B cell (primary cell): ENCODE results near the gene RNF39. TPM values are rescaled to one million over a fixed set of nuclear protein-coding genes. Genes with fewer than 3 reads are reported as not detected.

Experiments
- ATAC-seq: fragments of 200-7000 bp; cut with Tn5 transposase; one replicate; pipeline ENCODE4 v1.10.0; 2021; ENCODE audit warnings: low read depth, mild to moderate bottlenecking, moderate number of reproducible peaks, moderate library complexity
- CTCF ChIA-PET: fragments of 350-600 bp; sonication (Branson Sonifier 250); formaldehyde crosslinking; loops from one replicate; lab custom pipeline; 2021; ENCODE audit warnings: antibody characterized with exemption, inconsistent platforms; lab: Charles Lee
- POLR2A ChIA-PET: fragments of 350-600 bp; sonication (Branson Sonifier 250); formaldehyde crosslinking; loops from one replicate; lab custom pipeline; 2021; ENCODE audit warnings: antibody characterized with exemption; lab: Charles Lee
- DNase-seq: peaks from one replicate; pipeline ENCODE4 v3.0.0; 2013
- H2AFZ ChIP-seq: 2 replicates; pipeline ENCODE4 v1.6.1; 2012; ENCODE audit warnings: mild to moderate bottlenecking, low read depth, low read length; ENCODE audit not compliant: insufficient read depth, poor library complexity, severe bottlenecking
- H3K27ac ChIP-seq, 2 donors: 1 replicate in 1 of 2; 2 replicates in 1 of 2; pipeline ENCODE4 v1.5.1; 2012 to 2013; ENCODE audit warnings: low read length in 2 of 2, mild to moderate bottlenecking in 2 of 2, moderate library complexity in 1 of 2
- H3K27me3 ChIP-seq, 4 experiments: fragments of 200-600 bp in 1 of 4; sonication (generic) in 1 of 4; replicated peaks in 1 of 4; 1 replicate in 2 of 4; 2 replicates in 2 of 4; pipeline versions ENCODE4 v1.6.1 to v1.7.0; 2013 to 2016; ENCODE audit warnings: low read length in 3 of 4, mild to moderate bottlenecking in 2 of 4, mixed read lengths in 1 of 4, moderate library complexity in 1 of 4; ENCODE audit not compliant: insufficient read depth in 4 of 4, control insufficient read depth in 3 of 4; ENCODE audit errors: control extremely low read depth in 1 of 4
- H3K36me3 ChIP-seq, 2 experiments: replicated peaks in 1 of 2; 1 replicate in 1 of 2; 2 replicates in 1 of 2; pipeline versions ENCODE4 v1.6.1 to v1.7.1; 2013; ENCODE audit warnings: low read length in 1 of 2; ENCODE audit not compliant: insufficient read depth in 2 of 2, control insufficient read depth in 1 of 2; ENCODE audit errors: control extremely low read depth in 1 of 2, extremely low read depth in 1 of 2
- H3K4me1 ChIP-seq, 2 donors: fragments of 200-600 bp in 1 of 2; sonication (generic) in 1 of 2; 1 replicate in 1 of 2; 2 replicates in 1 of 2; pipeline versions ENCODE4 v1.5.1 to v1.6.1; 2013 to 2017; ENCODE audit warnings: low read length in 2 of 2; ENCODE audit not compliant: control insufficient read depth in 2 of 2, insufficient read depth in 2 of 2
- H3K4me2 ChIP-seq: replicated peaks from 2 replicates; pipeline ENCODE3; 2012; ENCODE audit warnings: mild to moderate bottlenecking, low read depth, low read length; ENCODE audit not compliant: poor library complexity, severe bottlenecking
- H3K4me3 ChIP-seq, 5 experiments: fragments of 200-600 bp in 1 of 5; sonication (generic) in 1 of 5; 1 replicate in 3 of 5; 2 replicates in 2 of 5; pipeline versions ENCODE4 v1.5.1 to v1.7.0; 2011 to 2016; ENCODE audit warnings: low read length in 4 of 5, mild to moderate bottlenecking in 4 of 5, low read depth in 2 of 5, control low read depth in 1 of 5, moderate library complexity in 1 of 5; ENCODE audit not compliant: insufficient read depth in 1 of 5; ENCODE audit errors: control extremely low read depth in 1 of 5, extremely low read depth in 1 of 5
- H3K79me2 ChIP-seq: fragments of 200-600 bp; sonication (generic); one replicate; pipeline ENCODE4 v1.6.0; 2016; ENCODE audit warnings: low read length; ENCODE audit not compliant: control insufficient read depth, insufficient read depth
- H3K9ac ChIP-seq: fragments of 200-600 bp; sonication (generic); 2 replicates; pipeline ENCODE4 v1.6.1; 2017; ENCODE audit warnings: mild to moderate bottlenecking, low read length, moderate library complexity
- H3K9me3 ChIP-seq, 3 donors: one replicate each; pipeline versions ENCODE4 v1.6.1 to v1.7.1; 2013; ENCODE audit warnings: low read length in 2 of 3; ENCODE audit not compliant: control insufficient read depth in 2 of 3, insufficient read depth in 1 of 3; ENCODE audit errors: control extremely low read depth in 1 of 3
- H4K20me1 ChIP-seq: 2 replicates; pipeline ENCODE4 v1.6.0; 2012; ENCODE audit warnings: mild to moderate bottlenecking, low read length; ENCODE audit not compliant: insufficient read depth, control insufficient read depth, poor library complexity, severe bottlenecking
- H3K27ac Mint-ChIP-seq: one replicate; pipeline ENCODE4 v1.8.0; 2021; ENCODE audit warnings: mixed read lengths
- H3K27me3 Mint-ChIP-seq: one replicate; pipeline ENCODE4 v1.8.0; 2021; ENCODE audit warnings: mixed read lengths
- H3K4me1 Mint-ChIP-seq: one replicate; pipeline ENCODE4 v1.8.0; 2021; ENCODE audit warnings: mixed read lengths
- H3K4me3 Mint-ChIP-seq: one replicate; pipeline ENCODE4 v1.8.0; 2021; ENCODE audit warnings: mixed read lengths
- H3K9me3 Mint-ChIP-seq: one replicate; pipeline ENCODE4 v1.8.0; 2022; ENCODE audit warnings: mixed read lengths; ENCODE audit not compliant: insufficient read depth
- CTCF ChIP-seq: fragments of 200-600 bp; IDR thresholded peaks from one replicate; pipeline ENCODE4 v1.8.0; 2022; ENCODE audit warnings: antibody characterized with exemption, mild to moderate bottlenecking
- EZH2 ChIP-seq: IDR thresholded peaks from 2 replicates; pipeline ENCODE4 v1.6.1; 2012; ENCODE audit warnings: borderline replicate concordance, low read depth, mild to moderate bottlenecking, moderate library complexity, low read length; ENCODE audit not compliant: insufficient read depth, poor library complexity, severe bottlenecking
- WGBS: methylation state at CpG from one replicate; pipeline ENCODE4 v1.1.5; 2013; ENCODE audit warnings: missing lambda C conversion rate; ENCODE audit not compliant: insufficient coverage; 5-methylcytosine and 5-hydroxymethylcytosine counted together
- intact Hi-C: fragments of 100-400 bp; cut with micrococcal nuclease; formaldehyde crosslinking; loops from one replicate; pipeline ENCODE4 v1.10.0; 2022
- polyA plus RNA-seq: library from polyadenylated mRNA; depleted of rRNA; stranded (reverse); fragments of >200 nt; gene quantifications from 2 replicates; pipeline ENCODE4 v1.2.3, GENCODE V29; 2012
- total RNA-seq, 2 donors: library from RNA; stranded (reverse); fragments of 120-200 nt in 1 of 2; gene quantifications; 1 replicate in 1 of 2; 2 replicates in 1 of 2; pipeline versions ENCODE4 v1.2.3 to v1.2.4, GENCODE V29; 2013 to 2022

Gene RNF39
- total and polyA plus RNA-seq, 2 donors (not counting 1 experiment from before 2014, with no cell fraction given): not detected

- H3K4me3 Mint-ChIP-seq: peak within 1 kb of the TSS; percentile 100
- H3K4me3 ChIP-seq: peak within 1 kb of the TSS; percentile 80 to 100 (median 92)
- WGBS: under 1% methylated on average over 39 of the region's 48 CpGs
- intact Hi-C loops: loop anchor here (2.0 to 10.0 kb wide), 3 partner anchors 119 to 1914 kb away; partner anchors contain the start of genes DXO and HLA-A
- peak; percentile 90 for ATAC-seq
- CTCF ChIA-PET: interaction anchor here (1.4 to 3.1 kb wide), 7 partner anchors 8 to 213 kb away, joined by 3 to 16 read pairs (median 5); partner anchors contain the start of gene RNF39
- H3K4me2 ChIP-seq: peak within 1 kb of the TSS; percentile 85
- H3K27ac ChIP-seq: peak within 1 kb of the TSS; percentile 95 to 97
- peak within 1 kb of the TSS; percentile 99 for H3K27ac Mint-ChIP-seq
- no peaks in the 10 kb centered on the region for H4K20me1 ChIP-seq
- POLR2A ChIA-PET: interaction anchor here (0.5 to 2.0 kb wide), 9 partner anchors 34 to 1914 kb away, joined by 3 to 10 read pairs (median 3); partner anchors contain the start of gene TRIM26
- DNase-seq: peak; percentile 95
- no peaks in the 10 kb centered on the region for H3K27me3 Mint-ChIP-seq
- peaks cover 25 to 30% of the 10 kb centered on the region in 2 donors for H3K4me1 ChIP-seq
- no peaks in the 10 kb centered on the region for H3K27me3 ChIP-seq
- H3K79me2 ChIP-seq: peaks cover 44% of the 10 kb centered on the region
- peak within 1 kb of the TSS; percentile 86 for H2AFZ ChIP-seq
- H3K9ac ChIP-seq: peak within 1 kb of the TSS; percentile 91
- peaks cover 41% of the 10 kb centered on the region for H3K4me1 Mint-ChIP-seq
- no peak for TF ChIP-seq CTCF
- TF ChIP-seq EZH2: no peak
- no peaks in the 10 kb centered on the region for H3K9me3 Mint-ChIP-seq
- H3K9me3 ChIP-seq: no peaks in the 10 kb centered on the region
- peaks cover 4 to 31% of the 10 kb centered on the region in 2 experiments for H3K36me3 ChIP-seq
Measured at GRCh38 chr6:30061092-30061857, 14.3 kb downstream of the RNF39 start, which contains the start of gene POLR1H. Gene POLR1H, plus strand, starts transcription at chr6:30061265. Its CDS starts 260 bp downstream, at chr6:30061525.
